Mesothelial cell of epicardium (in vitro differentiated cells): ENCODE data around the gene CDCP1. TPM values are rescaled to one million over a fixed set of nuclear protein-coding genes. Genes with fewer than 3 reads are reported as not detected.

Experiments used
- DNase-seq, 2 experiments: peaks; one replicate each; pipeline ENCODE4 v3.0.0; 2021; ENCODE audit warnings: low spot score in 2 of 2; ENCODE audit not compliant: unreplicated experiment in 2 of 2
- H3K27ac Mint-ChIP-seq: 2 replicates; pipeline ENCODE4 v1.8.0; 2021; ENCODE audit warnings: mixed read lengths
- H3K27me3 Mint-ChIP-seq: 2 replicates; pipeline ENCODE4 v1.8.0; 2021; ENCODE audit warnings: low read depth, mixed read lengths
- H3K36me3 Mint-ChIP-seq: 2 replicates; pipeline ENCODE4 v1.8.0; 2021; ENCODE audit warnings: mixed read lengths
- H3K4me1 Mint-ChIP-seq: 2 replicates; pipeline ENCODE4 v1.8.0; 2021; ENCODE audit warnings: mixed read lengths
- H3K4me3 Mint-ChIP-seq: 2 replicates; pipeline ENCODE4 v1.8.0; 2021; ENCODE audit warnings: mild to moderate bottlenecking, moderate library complexity, mixed read lengths
- H3K9me3 Mint-ChIP-seq: 2 replicates; pipeline ENCODE4 v1.8.0; 2021; ENCODE audit warnings: mixed read lengths
- total RNA-seq: library from RNA; stranded (reverse); gene quantifications from 3 replicates; pipeline ENCODE4 v1.2.1, GENCODE V29; 2021
- TF ChIP-seq, protein P1 (sequence below): fragments of 200-600 bp; sonication (generic); IDR thresholded peaks from one replicate; pipeline ENCODE4 v1.5.0; 2021; ENCODE audit warnings: antibody characterized with exemption; ENCODE audit not compliant: unreplicated experiment

CDCP1 gene
- total RNA-seq, 1 donor from 2014 or later: 1.3 TPM

DNA sequence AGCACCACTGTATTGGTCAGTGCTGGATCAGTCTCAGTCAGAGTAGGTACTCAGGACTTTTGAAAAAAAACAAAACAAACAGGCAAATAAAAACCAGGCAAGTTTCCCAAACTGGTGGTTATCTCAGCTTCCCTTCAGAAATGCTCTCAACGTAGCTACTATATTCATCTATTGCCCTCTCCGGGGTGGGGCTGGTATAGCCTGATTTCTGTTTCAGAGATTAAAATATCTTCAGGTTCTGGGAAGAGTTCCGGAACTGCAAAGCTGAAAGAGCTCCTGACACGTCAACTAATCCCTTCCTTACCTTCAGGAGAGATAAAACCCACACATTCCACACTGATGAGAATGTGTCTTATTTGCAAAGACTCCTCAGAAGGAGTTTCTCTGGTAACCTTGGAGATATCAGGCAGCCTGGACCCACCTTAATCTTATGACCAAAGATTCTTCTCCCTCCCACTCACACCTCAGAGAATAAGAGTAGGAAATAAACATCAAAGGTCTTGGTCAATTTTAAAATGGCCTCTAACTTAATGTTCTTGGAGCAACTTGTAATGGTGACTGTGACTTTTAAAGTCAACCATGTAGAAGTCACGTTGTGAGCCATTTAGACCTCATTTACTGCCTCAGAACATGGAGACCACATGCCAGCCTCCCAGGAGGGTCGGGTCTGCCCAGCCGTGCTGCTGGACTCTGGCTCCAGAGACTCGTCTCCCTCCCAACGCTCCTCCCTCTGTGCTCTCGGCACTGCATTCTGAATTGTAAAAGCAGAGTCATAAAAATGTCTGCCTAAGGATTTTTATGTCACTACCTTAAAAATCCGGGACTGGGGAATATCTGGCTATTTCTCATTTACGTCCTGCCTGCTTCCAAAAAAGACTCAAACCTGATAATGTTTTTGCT, 53.8 kb downstream of the CDCP1 start:
- Mint-ChIP-seq H3K27ac (peak overlapping the region; percentile 91), H3K9me3 (no peaks in the 10 kb centered on the region), H3K4me1 (peaks cover 27% of the 10 kb centered on the region), H3K27me3 (no peaks in the 10 kb centered on the region), H3K36me3 (peaks cover 2% of the 10 kb centered on the region), H3K4me3 (peak overlapping the region; percentile 2)
- no peak for DNase-seq
- TF ChIP-seq, protein P1, sequence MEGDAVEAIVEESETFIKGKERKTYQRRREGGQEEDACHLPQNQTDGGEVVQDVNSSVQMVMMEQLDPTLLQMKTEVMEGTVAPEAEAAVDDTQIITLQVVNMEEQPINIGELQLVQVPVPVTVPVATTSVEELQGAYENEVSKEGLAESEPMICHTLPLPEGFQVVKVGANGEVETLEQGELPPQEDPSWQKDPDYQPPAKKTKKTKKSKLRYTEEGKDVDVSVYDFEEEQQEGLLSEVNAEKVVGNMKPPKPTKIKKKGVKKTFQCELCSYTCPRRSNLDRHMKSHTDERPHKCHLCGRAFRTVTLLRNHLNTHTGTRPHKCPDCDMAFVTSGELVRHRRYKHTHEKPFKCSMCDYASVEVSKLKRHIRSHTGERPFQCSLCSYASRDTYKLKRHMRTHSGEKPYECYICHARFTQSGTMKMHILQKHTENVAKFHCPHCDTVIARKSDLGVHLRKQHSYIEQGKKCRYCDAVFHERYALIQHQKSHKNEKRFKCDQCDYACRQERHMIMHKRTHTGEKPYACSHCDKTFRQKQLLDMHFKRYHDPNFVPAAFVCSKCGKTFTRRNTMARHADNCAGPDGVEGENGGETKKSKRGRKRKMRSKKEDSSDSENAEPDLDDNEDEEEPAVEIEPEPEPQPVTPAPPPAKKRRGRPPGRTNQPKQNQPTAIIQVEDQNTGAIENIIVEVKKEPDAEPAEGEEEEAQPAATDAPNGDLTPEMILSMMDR: no peak

DNA sequence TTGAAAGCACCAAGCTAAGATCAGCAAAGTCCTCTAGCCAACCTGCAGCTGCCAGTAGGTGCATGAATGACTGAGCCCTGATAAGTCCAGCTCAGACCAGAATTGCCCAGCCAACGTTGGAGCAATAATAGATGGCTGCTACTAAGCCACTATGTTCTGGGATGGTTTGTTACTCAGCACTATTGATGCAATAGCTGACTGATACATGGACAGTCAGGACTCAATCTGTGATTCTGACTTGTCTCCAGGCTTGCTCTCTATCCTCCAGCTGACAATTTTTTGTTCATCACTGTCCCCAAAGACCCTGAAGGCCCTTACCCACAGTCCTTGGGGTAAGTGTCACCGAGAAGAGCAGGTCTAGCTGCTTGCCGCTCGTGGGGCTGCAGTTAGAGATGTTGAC, 55.3 kb downstream of the CDCP1 start:
- DNase-seq: no peak
- peaks cover 2% of the 10 kb centered on the region for H3K36me3 Mint-ChIP-seq
- no peaks in the 10 kb centered on the region for H3K9me3 Mint-ChIP-seq
- H3K4me1 Mint-ChIP-seq: peaks cover 24% of the 10 kb centered on the region
- no peaks in the 10 kb centered on the region for H3K27me3 Mint-ChIP-seq
- TF ChIP-seq, protein P1: no peak
- H3K4me3 Mint-ChIP-seq: no peak overlapping the region
- H3K27ac Mint-ChIP-seq: no peak overlapping the region

DNA sequence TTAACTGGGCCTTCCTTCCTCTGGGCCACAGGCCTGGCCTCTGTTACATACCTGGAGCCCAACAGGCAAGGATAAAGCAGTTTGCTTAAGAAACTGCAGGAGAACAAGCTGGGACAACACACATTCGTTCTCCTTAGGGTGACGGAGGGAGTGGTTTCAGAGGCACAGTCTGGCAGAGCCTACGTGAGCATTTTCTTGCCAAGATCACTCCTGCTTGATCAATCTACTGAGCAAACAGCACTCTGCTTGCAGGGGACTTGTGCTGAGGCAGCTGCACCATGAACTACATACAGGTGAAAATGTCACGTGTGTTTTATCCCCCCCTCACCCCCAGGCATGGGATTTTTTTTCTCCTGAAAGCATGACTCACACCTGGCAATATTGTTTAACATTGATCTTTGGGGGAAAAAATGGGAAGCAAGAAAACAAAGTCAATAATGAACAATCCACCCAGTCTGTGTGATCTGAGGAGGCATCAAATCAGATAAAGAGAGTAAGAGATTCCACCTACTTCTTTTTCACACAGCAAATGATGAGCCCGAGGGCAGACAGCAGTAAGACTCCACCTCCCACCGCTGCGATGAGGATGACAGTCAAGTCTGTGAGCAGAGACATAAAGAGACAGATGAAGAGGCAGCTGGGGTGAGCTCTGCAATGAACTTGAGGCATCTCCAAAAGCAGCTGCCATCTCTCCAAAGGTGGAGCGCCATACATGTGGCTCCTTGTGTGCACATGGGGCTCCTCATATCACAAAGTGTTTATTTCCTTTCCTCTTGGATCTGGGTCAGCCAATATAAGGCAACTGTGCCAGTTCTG, 57.4 kb downstream of the CDCP1 start:
- no peak for DNase-seq
- Mint-ChIP-seq H3K4me3 (no peak overlapping the region), H3K4me1 (peaks cover 22% of the 10 kb centered on the region), H3K27me3 (no peaks in the 10 kb centered on the region), H3K36me3 (peaks cover 2% of the 10 kb centered on the region), H3K27ac (peak overlapping the region; percentile 11), H3K9me3 (no peaks in the 10 kb centered on the region)
- TF ChIP-seq, protein P1: no peak

DNA sequence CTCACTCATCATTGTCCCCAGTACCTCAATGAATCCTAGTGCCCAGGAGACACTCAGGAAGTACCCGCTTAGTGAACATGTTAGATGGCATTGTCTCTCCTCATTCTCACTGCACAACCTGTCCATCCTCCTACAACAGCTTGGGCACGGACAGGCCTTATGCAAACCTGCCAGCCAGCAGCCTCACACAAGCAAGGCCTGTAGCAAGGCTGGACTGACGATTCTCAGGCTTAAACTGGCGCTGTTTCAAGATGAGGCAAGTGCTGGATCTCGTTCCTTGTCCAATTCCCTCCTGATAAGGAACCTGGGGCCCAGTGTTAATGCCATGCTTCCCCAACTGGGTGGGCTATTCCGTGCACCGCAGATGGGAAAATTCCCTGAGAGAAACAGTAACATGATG, 59.0 kb downstream of the CDCP1 start:
- Mint-ChIP-seq H3K36me3 (peaks cover 2% of the 10 kb centered on the region), H3K27me3 (no peaks in the 10 kb centered on the region), H3K9me3 (no peaks in the 10 kb centered on the region), H3K4me3 (no peak overlapping the region), H3K4me1 (peaks cover 11% of the 10 kb centered on the region), H3K27ac (no peak overlapping the region)
- no peak for DNase-seq
- TF ChIP-seq, protein P1: no peak

DNA sequence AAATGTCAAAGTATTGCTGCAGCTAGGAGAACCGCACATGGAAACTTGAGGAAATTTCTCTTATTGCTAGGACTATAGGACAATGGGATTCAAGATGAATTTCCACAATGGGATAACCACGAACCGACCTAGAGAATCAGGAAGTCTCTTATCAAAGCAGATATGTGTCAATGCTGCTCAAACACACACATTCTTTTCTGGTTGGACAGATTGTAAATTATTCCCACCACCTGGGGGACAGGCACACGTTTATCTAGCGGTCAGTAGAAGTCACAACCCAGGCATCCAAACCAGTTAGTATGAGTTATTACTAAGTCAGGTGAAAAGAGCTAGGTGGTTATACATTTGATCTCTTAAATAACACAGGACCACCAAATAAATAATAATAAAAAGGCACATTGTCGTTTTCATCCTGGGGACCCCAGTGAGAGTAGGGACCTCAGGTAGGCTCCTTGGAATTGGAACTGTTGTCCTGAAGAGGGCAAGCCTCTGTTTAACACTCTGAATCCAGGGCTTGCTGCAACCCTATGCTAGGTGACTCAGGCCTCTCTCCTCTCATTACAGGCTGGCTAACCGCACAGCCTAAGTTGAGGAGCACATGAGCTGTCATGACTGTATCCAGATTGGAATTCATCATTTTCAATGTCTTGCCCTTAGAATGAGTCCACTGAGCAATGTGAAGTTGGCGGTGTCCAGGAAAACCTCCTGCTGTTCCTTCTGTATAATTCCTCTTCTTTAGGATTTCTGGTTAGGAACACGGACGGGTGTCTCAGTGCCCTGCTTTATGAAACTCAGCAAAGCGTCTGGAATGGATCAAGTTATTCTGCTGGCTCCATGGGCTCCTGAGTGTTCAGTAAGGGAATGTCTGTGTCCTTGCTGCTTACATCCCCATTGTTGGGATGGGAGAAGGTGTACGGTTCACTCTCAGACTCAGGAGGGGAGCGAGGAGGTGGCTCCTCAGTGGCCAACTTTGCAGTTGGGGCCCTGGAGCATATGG, 61.1 kb downstream of the CDCP1 start:
- no peak overlapping the region for H3K27ac Mint-ChIP-seq
- TF ChIP-seq, protein P1: no peak

More for the DNA sequence above, 61.1 kb downstream of the CDCP1 start:
- H3K4me1 Mint-ChIP-seq: peaks cover 7% of the 10 kb centered on the region
- H3K36me3 Mint-ChIP-seq: no peaks in the 10 kb centered on the region
- no peaks in the 10 kb centered on the region for H3K27me3 Mint-ChIP-seq
- H3K4me3 Mint-ChIP-seq: no peak overlapping the region
- H3K9me3 Mint-ChIP-seq: no peaks in the 10 kb centered on the region
- DNase-seq: no peak
